Cardiac fibroblast (primary cell): ENCODE measurements around the gene GRIN1.

Experiments
- DNase-seq, 2 donors: peaks; one replicate each; pipeline versions ENCODE4 v3.0.0 to v3.0.0-alpha.2; 2010; ENCODE audit warnings: low read depth in 2 of 2
- H3K4me3 ChIP-seq, 2 donors: replicated peaks in 1 of 2; 1 replicate in 1 of 2; 2 replicates in 1 of 2; pipeline ENCODE4 v1.5.1; 2011; ENCODE audit warnings: low read depth in 2 of 2, low read length in 2 of 2, mild to moderate bottlenecking in 2 of 2, moderate library complexity in 1 of 2
- TF ChIP-seq, protein P1 (sequence below): IDR thresholded peaks from one replicate; pipeline ENCODE4 v1.5.1; 2011; ENCODE audit warnings: low read depth, mild to moderate bottlenecking, low read length, inconsistent platforms

The GRIN1 gene

DNA sequence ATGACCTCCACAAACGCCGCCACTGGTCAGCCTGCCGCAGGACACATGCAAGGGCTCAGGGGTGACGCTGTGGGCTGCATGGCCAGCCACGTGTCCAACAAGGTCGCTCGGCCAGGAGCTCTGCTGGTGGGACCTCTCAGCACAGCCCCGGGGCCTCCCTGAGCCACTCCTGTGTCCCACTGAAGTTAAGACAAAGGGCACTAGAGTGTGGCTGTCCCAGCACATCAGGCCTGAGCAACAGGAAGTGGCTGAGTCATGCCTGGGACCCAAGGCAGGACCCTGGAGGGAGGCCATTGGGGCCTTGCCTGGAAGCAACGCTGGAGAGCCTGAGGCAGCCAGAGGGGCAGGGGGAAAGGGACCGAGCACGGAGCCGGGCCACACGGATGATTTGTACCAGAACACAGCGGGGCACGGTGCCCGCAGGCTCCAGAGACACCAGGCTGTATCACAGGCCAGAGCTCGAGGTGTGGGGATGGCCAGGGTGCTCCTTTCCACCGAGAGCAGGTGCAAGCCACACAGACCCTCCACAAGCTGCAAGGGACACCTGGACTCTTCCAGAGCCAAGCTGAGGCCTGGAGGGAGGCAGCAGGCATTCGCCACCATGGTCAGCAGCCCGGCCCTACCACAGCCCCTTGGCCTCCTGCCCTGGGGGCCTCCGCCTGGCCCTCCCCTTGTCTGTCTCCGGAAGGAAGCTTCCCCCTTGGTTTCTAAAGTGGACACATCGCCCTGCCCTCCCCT lies 39.4 kb downstream of the GRIN1 start:
- H3K4me3 ChIP-seq, result no peak overlapping the region
- DNase-seq, result peak in 1 of 2 donors; percentile 12
- TF ChIP-seq, protein P1, sequence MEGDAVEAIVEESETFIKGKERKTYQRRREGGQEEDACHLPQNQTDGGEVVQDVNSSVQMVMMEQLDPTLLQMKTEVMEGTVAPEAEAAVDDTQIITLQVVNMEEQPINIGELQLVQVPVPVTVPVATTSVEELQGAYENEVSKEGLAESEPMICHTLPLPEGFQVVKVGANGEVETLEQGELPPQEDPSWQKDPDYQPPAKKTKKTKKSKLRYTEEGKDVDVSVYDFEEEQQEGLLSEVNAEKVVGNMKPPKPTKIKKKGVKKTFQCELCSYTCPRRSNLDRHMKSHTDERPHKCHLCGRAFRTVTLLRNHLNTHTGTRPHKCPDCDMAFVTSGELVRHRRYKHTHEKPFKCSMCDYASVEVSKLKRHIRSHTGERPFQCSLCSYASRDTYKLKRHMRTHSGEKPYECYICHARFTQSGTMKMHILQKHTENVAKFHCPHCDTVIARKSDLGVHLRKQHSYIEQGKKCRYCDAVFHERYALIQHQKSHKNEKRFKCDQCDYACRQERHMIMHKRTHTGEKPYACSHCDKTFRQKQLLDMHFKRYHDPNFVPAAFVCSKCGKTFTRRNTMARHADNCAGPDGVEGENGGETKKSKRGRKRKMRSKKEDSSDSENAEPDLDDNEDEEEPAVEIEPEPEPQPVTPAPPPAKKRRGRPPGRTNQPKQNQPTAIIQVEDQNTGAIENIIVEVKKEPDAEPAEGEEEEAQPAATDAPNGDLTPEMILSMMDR, result no peak

DNA sequence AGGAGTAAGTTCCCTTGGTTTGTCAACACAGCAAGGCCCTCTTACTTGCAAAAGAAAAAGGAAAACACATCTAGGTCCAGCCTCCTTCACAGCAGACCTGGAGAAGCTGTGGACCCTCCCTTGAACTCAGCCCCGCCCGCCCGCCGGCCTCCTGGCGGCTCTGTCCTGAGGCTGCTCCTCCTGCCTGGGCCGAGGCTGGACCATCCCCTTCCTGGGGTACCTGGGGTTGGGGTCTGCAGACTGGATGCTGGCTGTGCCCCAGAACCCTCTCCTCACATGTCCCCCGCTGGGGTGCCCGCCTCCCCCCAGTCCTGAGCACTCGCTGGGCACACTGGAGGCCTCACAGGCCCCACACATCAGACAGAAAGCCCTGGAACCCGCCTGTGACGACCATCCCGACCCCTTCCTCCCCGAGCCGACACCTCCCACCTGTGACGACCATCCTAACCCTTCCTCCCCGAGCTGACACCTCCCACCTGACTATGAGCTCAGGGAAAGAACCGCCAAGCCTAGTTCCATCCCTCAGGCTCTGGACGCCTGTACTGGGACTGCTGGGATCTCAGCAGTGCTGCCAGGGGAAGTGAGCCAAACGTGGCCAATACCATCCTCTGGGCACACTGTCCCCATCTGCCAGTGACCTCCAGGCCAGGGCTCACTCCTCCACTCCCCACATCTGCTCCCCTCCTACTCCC lies 40.1 kb downstream of the GRIN1 start:
- no peak overlapping the region for H3K4me3 ChIP-seq
- TF ChIP-seq, protein P1, result no peak
- DNase-seq, result no peak

DNA sequence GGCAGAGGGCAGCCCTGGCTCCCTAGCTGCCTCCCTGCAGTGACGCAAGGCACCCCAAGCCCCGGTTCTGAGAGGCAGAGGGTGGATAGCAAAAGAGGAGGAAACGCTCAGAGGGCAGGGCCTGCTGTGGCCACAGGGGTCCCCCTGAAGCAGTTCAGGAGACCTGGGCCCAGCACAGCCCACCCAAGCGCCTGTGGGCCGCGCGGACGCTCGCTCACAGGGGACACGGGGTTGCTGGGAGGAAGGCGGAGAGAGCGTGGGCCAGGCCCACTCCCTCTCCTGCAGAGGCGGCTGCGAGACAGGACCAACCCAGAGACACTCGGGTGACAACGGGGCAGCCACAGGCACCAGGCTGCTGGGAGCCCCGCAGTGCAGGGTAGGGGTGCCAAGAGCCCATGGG lies 40.8 kb downstream of the GRIN1 start:
- no peak overlapping the region for H3K4me3 ChIP-seq
- TF ChIP-seq, protein P1, result no peak
- no peak for DNase-seq

DNA sequence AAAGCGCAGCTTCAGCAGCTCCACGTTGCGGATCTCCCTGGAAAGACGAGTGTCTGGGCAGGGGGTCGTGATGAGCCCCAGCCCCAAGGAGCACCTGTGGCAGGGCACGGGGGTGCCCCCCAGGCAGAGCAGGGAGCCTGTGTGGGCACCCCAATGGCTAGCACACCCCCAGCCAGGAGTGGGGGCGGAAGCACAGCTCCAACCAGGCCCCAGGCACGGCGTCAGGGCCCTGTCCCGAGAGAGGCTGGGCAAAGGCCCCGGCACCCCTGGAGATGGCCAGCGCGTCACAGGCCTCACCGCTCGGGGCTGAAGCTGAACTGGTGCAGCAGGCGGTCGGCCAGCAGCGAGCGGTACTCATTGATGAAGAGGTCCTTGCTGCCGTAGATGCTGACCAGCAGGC lies 41.5 kb downstream of the GRIN1 start:
- no peak overlapping the region for H3K4me3 ChIP-seq
- no peak for DNase-seq
- TF ChIP-seq, protein P1, result no peak

DNA sequence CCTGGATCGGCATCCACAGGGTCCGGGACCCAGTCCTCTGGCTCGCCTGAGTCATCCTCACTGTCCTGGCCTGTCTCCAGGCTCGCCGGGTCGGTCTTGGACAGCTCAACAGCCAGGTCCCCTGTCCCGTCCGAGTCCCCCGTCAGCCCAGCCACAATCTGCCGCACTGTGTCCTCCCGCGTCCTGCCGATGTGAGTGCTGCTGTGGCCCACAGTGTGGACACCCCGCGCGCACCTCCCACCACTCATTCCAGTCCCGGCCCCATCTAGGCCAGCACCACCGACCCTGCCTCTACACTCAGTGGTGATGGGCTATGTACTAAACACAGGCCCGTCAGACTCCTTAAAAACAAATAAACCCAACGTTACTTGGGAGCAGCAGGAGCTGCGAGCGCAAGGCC lies 42.7 kb downstream of the GRIN1 start:
- TF ChIP-seq, protein P1, result no peak
- H3K4me3 ChIP-seq, result no peak overlapping the region
- no peak for DNase-seq

DNA sequence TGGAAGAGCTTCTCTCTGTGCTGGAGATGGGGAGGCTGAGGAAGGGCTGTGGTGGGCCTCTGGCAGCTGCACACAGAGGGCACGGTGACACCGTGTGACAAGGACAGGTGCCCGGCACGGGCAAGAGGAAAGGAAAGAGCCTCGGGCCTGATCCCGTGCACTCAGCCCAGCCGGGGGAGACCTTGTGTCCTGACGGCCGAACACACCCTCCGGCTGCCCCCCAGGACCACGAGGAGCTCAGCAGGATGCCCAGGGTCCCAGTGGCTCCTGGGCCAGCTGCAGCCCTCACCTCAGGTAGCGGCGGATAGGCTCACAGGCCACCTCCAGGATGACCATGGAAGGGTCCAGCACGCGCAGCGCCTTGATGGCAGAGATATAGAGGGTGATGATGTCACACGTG lies 43.9 kb downstream of the GRIN1 start:
- no peak for DNase-seq
- TF ChIP-seq, protein P1, result no peak
- no peak overlapping the region for H3K4me3 ChIP-seq
